HG02970 (cell line): ENCODE data around the gene SETBP1.

Experiments used
- ATAC-seq: cut with Tn5 transposase; IDR thresholded peaks from one replicate; pipeline ENCODE4 v1.9.1; 2021; ENCODE audit warnings: mild to moderate bottlenecking, moderate library complexity, moderate number of reproducible peaks; ENCODE audit not compliant: unreplicated experiment, low FRiP score

The SETBP1 gene

GRCh38 chr18:44988821-44989587, 308.3 kb downstream of the SETBP1 start:
- no peak for ATAC-seq

DNA sequence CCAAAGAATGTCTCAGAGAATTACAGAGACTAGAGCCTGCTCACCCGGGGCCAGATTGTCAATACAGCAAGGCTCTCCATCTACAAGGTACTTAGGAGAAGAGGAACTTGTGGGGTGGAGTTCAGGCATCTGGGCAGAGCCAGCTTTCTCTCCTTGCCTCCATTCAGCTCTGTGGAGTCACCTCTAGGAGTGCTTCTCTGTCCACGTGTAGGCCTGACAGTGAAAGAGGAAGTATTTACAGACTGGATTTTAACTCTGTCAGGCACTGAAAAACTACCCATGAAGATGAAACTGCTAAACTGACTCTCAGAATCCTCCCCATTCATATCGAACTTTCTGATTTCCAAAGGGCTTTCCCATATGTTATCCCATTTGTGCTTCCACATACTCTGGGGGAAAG, 315.6 kb downstream of the SETBP1 start:
- ATAC-seq, result no peak

- ATAC-seq, result no peak
Observed at GRCh38 chr18:44997174-44997573, 316.5 kb downstream of the SETBP1 start.

GRCh38 chr18:44998360-44998759, 317.7 kb downstream of the SETBP1 start:
- ATAC-seq, result no peak

DNA sequence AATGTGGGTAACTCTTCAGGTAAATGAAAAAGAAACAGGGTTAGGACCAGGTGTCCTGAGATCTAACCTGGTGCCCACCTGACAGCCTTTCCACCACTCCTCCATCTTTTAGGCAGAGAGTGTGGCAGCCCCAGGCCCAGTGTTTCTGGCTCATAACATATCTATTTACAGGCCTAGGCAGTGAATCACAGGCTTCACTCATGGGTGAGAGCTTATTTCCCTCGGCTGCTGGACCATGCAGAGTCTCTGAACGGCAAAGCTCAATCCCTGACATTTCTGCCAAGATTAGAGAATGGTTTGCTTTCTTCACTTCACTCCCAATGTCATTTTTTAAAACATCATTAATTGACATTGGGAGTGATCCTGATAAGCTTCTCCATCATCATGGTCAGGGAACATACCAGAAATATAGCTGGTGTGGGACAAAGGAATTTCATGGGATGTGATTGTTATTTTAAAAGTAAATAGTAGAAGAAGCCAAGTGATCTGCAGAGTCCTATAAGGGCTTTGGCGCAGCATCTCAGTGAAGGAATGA, 323.9 kb downstream of the SETBP1 start:
- ATAC-seq, result no peak

- ATAC-seq, result no peak
Observed at GRCh38 chr18:45006934-45007333, 326.2 kb downstream of the SETBP1 start.

GRCh38 chr18:45007531-45007930, 326.8 kb downstream of the SETBP1 start:
- ATAC-seq, result no peak

DNA sequence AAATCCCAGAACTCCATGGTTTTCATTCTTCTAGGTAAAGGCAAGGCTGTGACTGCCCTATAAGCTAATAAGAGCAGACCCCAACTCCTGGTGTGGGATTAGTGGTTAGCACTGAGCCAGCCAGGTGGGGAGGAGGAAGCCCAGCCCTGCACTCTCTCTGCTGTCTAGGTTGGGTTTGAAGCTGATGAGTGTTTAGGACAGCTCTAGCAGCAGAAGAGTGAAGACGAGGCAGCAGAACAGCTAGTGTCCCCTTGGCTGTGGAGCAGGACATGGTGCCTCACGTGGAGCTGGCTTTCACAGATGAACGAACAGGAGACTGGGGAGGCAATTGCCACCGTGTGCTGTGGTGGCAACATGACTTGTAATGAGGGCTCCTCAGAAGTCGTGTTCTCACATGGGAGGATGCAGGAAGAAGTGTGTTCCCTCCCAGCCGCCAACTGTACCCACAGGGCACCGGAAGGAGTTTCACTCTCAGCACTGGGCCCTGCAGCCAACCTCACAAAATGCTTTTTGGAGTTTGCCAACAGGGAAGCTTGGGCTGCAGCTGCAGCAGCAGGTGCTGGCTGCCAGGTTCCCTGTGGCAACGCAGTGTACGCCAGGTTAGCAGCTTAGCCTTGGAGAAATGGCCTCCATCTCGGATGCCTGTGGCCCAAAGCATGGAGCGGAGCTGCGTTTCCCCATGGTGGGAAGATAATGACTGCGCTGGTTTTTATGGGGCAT, 328.2 kb downstream of the SETBP1 start:
- ATAC-seq, result no peak

DNA sequence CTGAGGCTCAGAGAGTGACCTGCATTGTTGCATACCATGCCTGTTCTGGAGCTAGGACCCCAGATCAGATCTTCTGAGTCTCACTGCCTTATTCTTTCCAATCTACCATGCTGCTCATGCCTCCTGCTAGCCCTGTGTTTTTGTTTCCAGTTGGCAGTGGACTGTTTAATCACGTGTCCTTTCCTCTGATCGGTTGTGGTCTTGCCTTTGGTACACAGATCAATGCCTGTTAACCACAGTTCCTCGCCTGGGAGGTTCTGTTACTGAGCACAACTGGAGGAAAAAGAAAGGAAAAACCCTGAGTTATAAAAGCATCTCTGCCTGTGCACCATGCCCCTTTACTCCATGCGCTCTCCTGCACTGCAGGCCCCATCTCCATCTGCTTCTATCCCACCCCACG, 329.1 kb downstream of the SETBP1 start:
- no peak for ATAC-seq

DNA sequence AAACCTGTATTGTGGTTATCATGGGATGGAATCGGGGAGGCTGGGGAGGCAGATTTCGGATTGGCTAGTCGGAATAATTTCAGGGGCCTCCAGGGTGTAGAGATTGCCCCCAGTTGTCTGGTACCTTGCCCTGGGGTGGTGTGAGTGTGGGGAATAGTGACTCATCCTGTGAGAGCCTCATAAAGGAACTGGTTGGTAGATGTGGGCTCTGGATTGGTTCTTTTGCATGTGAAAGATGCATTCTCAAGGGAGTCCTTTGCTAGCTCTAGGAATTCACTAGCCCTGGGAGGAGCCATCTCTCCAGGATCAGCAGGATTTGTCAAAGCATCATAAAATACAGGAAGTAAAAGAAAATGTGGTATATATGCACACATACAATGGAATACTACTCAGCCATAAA, 331.6 kb downstream of the SETBP1 start:
- ATAC-seq, result no peak

- no peak for ATAC-seq
Observed at GRCh38 chr18:45014047-45014501, 333.4 kb downstream of the SETBP1 start.

DNA sequence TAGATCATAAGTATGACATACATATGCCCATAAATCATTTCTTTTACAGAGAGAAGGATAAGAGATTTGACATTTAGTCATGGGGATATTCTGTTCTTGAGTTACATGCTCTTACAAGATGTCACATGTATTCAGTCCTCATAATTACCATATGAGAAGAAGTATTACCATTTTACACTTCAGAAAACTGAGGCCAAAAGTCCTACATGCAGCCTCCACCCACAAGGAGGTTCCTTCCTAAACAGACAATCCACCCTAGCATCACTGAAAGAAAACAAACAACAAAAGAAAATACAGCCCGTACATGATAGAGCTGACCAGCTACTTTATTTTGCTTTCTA, 335.1 kb downstream of the SETBP1 start:
- ATAC-seq, result no peak

DNA sequence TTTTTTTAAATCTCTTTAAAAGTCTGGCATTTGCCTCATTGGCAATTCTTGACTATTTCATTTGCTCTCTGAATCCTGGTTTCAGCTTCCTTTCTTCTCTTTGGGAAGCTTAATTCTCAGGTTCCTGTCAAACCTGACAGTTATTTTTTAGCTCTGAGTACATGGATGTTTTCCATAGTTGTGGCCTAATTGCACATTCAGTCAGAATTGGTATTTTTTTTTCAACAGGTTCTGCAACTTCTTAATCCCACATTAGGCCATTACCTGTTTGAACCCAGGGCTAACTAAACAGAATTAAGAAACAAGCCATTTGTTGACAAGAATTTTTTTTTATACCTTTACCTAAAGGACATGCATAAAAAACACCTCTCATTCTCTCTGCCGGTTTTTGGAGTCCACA, 338.8 kb downstream of the SETBP1 start:
- ATAC-seq, result no peak

DNA sequence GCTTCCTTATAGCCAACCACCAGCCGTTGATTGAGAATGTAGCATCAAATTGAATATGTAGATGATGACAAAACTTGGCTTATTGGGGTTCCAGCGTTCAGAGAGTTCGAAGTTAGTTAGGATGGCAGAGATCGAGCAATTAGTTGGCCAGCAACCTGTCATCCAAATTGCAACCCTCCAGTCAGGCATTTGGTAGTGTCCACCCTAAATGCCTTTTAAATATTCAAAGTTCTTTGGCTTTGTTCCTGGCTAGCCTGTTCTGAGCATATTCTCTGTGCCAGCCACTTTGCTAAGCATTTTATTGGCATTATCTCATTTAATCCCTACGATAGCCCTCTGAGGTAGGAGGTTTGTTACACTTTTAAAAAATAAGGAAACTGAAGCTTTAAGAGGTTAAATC, 342.8 kb downstream of the SETBP1 start:
- no peak for ATAC-seq

DNA sequence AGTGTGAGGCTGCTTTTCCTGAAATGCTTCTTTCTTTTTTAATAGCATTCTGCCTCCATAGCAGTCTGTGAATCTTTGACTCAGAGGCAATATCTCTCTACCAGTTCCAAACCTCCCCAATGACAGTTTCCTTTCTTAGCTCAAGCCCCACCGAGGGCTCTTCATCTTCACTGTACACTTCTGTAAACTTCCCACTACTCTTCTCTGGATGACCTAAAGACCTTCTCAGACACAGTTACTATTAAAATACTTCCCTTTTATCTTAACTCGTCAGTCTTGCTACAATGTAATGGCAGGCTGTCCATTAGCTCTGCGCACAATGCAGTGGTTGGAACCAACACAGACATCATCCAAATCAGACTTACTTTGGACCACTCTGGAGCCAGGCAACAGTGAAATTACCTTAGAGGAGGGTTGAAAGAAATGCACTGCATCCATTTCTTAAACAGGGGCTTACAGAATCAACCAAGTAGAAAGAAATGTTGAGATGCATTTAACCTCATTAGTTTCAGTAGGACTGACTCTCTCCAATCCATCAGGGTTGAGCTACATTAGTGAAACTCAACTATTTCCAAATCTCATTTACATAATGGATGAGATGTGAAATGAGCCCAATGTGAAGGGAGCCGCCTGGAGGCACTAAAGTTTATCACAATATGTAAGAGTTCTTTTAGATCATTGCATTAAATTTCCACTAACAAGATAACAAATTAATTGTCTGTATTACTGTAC, 343.8 kb downstream of the SETBP1 start:
- no peak for ATAC-seq

DNA sequence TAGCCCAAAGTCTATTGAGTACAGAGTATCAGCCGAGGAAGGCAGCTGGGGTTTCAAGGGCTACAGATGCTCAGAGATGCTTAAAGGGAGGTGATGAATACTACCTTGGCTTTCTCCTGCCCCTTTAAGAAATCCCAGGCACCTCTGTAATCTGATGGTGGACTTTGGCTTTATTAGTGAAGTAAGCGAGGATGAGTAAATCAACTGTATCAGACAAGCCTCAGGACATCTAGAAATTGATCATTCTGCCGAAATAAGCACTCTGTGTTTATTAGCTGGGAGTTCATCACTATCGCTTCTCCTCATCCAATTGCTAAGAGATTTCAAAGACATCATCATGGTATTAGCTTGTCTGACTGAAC, 344.4 kb downstream of the SETBP1 start:
- ATAC-seq, result no peak

- no peak for ATAC-seq
Observed at GRCh38 chr18:45026162-45026561, 345.5 kb downstream of the SETBP1 start.

DNA sequence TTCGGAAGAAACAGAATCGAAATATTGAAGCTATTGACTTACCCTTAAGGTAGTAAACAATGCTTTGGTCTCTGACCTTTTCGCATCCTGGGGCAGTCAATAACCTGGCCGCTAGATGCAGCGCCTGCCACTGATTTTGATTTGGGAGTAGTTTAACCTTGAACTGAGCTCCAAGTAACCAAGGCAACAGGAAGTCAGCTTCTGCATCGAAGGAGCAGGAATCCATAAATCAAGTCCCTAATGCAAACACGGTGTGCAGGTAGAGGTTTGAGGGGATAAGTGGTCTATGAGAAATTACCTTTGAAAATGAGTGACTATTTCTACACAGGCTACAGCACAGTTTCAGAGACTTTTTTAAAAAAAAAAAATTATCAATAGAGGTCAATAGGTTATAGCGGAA, 353.5 kb downstream of the SETBP1 start:
- ATAC-seq, result no peak

DNA sequence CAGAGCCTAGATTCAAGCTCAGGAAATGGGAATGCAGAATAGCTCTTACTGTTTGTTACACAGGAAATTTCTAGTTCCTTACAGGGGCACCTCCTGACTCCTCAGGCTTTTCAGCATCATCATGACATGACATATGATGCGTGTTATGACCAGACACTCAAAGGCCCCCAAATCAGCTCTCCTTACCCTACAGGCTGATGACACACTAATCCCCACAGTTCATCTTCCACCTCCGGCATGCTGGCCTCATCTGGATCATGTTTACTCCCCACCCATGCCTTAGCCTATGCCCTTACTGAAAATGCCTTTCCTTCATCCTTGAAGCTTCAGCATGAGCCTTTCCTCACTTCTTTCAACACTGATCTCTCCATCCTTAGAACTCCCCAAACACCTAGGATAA, 356.9 kb downstream of the SETBP1 start:
- ATAC-seq, result no peak

- ATAC-seq, result no peak
Observed at GRCh38 chr18:45039376-45039775, 358.7 kb downstream of the SETBP1 start.

DNA sequence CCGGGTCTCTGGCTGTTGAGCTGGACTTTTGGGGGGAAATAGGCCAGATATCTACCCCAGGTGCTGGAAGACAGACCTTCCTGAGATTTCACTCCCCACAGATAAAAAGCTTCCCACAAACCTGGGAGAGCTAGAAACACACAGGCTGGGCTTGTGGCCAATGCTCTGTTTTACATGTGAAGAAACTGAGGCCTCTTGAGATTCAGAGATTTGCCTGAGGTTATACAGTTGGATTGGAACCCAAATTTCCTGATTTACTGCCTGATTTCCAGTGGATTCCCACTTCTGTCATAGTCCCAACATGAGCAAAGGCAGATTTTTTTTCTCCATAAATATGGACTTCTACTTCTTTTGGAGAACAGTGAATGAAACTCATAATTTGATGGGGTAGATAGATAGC, 360.2 kb downstream of the SETBP1 start:
- no peak for ATAC-seq
